Ascending aorta (tissue), 2 donors: ENCODE results near the gene PPP1R16B. TPM values are rescaled to one million over a fixed set of nuclear protein-coding genes. Genes with fewer than 3 reads are reported as not detected.
A peak's percentile ranks its signal among the peaks of the same experiment; 100 is the strongest.
"Not testable (repeated sequence)": the region's sequence is repeated elsewhere in the genome, so short reads cannot be mapped to it uniquely, and the experiment has no call there.

Source experiments
- DNase-seq, 2 donors: peaks; one replicate each; pipeline ENCODE4 v3.0.0-alpha.2; 2019; ENCODE audit warnings: low spot score in 2 of 2
- H3K27ac ChIP-seq, 2 donors: fragments of 200-600 bp; sonication (generic); one replicate each; pipeline ENCODE4 v1.5.1; 2016 to 2017; ENCODE audit warnings: mild to moderate bottlenecking in 1 of 2
- H3K27me3 ChIP-seq: fragments of 200-600 bp; sonication (generic); one replicate; pipeline ENCODE4 v1.5.1; 2017
- H3K36me3 ChIP-seq, 2 donors: fragments of 200-600 bp; sonication (generic); one replicate each; pipeline ENCODE4 v1.5.1; 2016
- H3K4me1 ChIP-seq, 2 donors: fragments of 200-600 bp; sonication (generic); one replicate each; pipeline ENCODE4 v1.5.1; 2016 to 2017; ENCODE audit warnings: mild to moderate bottlenecking in 1 of 2
- H3K4me3 ChIP-seq, 2 donors: fragments of 200-600 bp; sonication (generic); one replicate each; pipeline ENCODE4 v1.5.1; 2016 to 2017; ENCODE audit warnings: mild to moderate bottlenecking in 1 of 2
- H3K9me3 ChIP-seq, 2 donors: fragments of 200-600 bp; sonication (generic); one replicate each; pipeline ENCODE4 v1.5.1; 2016
- intact Hi-C: fragments of 100-400 bp; cut with DNase I; formaldehyde crosslinking; loops from one replicate; pipeline ENCODE4 v1.15.1; 2023
- total RNA-seq: library from RNA; depleted of rRNA; stranded (reverse); fragments of >200 nt; gene quantifications from one replicate; pipeline ENCODE4 v1.1.0, GENCODE V29; 2016
- TF ChIP-seq, protein P1 (sequence below), 3 experiments: fragments of 200-600 bp in 2 of 3; fragments of 450-650 bp in 1 of 3; sonication (generic) in 2 of 3; IDR thresholded peaks; one replicate each; pipeline ENCODE4 v1.5.1; 2016 to 2019; ENCODE audit warnings: antibody characterized with exemption in 3 of 3, mild to moderate bottlenecking in 1 of 3, moderate library complexity in 1 of 3

The PPP1R16B gene
- total RNA-seq, 1 donor from 2014 or later: 26.4 TPM

DNA sequence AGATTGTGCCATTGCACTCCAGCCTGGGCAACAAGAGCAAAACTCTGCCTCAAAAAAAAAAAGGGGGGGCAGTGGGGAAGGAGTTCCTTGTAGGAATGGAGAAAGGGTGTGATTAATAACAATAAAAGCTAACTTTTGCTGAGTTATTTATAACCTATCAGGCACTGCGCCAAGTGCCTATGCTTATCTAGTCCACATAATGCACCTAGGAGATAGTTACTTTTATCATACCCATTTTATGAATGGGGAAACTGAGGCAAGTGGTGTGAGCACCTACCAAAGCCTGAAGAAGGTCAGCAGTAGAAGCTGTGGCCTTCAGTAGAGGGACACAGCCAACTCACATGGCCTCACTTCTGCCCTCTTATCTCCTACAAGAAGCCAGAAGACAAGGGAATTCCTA, 13.6 kb upstream of the PPP1R16B start:
- intact Hi-C loops: loop anchor here (5.0 kb wide), 1 partner anchor 145 kb away; no protein-coding TSS in a partner anchor
- TF ChIP-seq, protein P1, sequence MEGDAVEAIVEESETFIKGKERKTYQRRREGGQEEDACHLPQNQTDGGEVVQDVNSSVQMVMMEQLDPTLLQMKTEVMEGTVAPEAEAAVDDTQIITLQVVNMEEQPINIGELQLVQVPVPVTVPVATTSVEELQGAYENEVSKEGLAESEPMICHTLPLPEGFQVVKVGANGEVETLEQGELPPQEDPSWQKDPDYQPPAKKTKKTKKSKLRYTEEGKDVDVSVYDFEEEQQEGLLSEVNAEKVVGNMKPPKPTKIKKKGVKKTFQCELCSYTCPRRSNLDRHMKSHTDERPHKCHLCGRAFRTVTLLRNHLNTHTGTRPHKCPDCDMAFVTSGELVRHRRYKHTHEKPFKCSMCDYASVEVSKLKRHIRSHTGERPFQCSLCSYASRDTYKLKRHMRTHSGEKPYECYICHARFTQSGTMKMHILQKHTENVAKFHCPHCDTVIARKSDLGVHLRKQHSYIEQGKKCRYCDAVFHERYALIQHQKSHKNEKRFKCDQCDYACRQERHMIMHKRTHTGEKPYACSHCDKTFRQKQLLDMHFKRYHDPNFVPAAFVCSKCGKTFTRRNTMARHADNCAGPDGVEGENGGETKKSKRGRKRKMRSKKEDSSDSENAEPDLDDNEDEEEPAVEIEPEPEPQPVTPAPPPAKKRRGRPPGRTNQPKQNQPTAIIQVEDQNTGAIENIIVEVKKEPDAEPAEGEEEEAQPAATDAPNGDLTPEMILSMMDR (IDR thresholded peaks at IDR 0.05): no peak
- H3K27me3 ChIP-seq: no peaks in the 10 kb centered on the region

DNA sequence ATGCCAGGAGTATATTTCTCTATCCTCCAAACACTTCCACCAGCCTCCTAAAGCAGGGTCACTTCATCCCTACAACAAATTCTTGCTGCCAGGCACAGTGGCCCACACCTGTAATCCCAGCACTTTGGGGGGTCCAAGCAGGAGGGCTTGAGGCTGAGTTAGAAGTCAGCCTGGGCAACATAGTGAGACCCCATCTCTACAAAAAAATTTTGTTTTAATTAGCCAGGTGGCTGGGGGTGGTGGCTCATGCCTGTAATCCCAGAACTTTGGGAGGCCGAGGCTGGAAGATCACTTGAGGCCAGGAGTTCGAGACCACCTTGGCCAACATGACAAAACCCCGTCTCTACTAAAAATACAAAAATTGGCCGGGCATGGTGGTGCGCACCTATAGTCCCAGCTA, 11.4 kb upstream of the PPP1R16B start:
- not testable (repeated sequence) for H3K27ac ChIP-seq, DNase-seq, H3K27me3 ChIP-seq, H3K4me1 ChIP-seq, H3K9me3 ChIP-seq, H3K4me3 ChIP-seq, H3K36me3 ChIP-seq
- intact Hi-C loops: loop anchor here (5.0 kb wide), 1 partner anchor 147 kb away; no protein-coding TSS in a partner anchor

More for the DNA sequence above, 13.6 kb upstream of the PPP1R16B start:
- Histone ChIP-seq H3K36me3 (no peaks in the 10 kb centered on the region), H3K9me3 (no peaks in the 10 kb centered on the region), H3K27ac (no peak overlapping the region), H3K4me1 (no peaks in the 10 kb centered on the region), H3K4me3 (no peak overlapping the region)
- no peak for DNase-seq

DNA sequence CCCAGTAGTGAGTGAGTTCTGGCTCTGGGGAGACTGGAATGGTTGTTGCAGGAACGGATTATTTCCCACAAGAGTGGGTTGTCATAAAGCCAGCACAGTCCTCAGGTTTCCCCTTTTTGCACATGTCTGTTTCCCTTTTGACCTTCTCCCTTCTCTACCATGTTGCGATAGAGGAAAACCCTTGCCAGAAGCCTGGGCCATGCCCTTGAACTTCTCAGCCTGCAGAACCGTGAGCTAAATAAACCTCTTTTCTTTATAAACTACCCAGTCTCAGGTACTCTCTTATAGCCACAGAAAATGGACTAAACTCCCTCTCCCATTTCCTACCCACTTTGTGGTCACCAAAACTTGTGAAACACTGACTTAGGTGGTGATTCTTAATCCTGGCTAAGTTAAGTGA, 7.2 kb upstream of the PPP1R16B start:
- no peak for DNase-seq

DNA sequence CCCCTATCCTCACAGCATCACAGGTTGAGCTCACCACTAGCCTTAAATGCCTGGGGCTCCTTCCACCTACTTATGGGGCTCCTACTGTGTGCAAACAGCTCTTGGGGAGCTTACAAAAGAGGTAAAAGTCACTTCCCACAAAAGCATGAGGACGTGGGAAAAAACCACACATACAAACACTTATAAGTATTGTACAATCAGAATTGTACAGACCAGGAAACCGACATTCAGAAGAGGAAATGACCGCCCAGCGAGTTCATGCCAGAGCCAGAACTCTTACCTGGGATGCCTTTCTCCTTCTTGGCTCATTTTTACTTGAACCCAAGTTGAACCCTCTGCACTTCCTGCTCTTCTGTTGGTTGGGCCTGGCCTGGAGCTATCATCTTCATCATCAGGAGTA, 6.3 kb upstream of the PPP1R16B start:
- H3K27ac ChIP-seq: no peak overlapping the region
- no peaks in the 10 kb centered on the region for H3K36me3 ChIP-seq
- no peak overlapping the region for H3K4me3 ChIP-seq
- H3K4me1 ChIP-seq: no peaks in the 10 kb centered on the region
- H3K27me3 ChIP-seq: no peaks in the 10 kb centered on the region
- H3K9me3 ChIP-seq: no peaks in the 10 kb centered on the region
- TF ChIP-seq, protein P1 (IDR thresholded peaks at IDR 0.05): no peak
- intact Hi-C loops: no loop called here
- no peak for DNase-seq

More for the DNA sequence above, 7.2 kb upstream of the PPP1R16B start:
- TF ChIP-seq, protein P1 (IDR thresholded peaks at IDR 0.05): no peak
- no peaks in the 10 kb centered on the region for H3K36me3 ChIP-seq
- intact Hi-C loops: no loop called here
- H3K9me3 ChIP-seq: no peaks in the 10 kb centered on the region
- no peak overlapping the region for H3K27ac ChIP-seq
- no peaks in the 10 kb centered on the region for H3K27me3 ChIP-seq
- H3K4me1 ChIP-seq: no peaks in the 10 kb centered on the region
- no peak overlapping the region for H3K4me3 ChIP-seq

DNA sequence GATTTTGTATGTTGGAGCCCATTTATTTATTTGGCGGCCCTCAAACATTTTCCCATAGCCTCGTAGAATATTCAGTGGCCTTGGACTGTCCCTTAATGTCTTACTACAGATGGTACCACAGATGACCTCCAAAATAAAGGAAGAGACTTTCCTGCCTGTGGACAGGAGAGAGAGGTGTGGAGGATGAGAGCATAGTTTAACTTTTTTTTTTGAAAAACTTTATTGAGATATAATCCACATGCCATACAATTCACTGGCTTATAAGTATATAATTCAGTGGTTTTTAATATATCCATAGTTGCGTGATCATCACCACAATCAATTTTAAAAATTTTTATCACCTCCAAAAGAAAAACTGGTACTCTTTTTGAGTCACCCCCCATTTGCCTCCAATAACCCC, 4.6 kb upstream of the PPP1R16B start:
- DNase-seq: no peak
- intact Hi-C loops: no loop called here
- no peak overlapping the region for H3K4me3 ChIP-seq

DNA sequence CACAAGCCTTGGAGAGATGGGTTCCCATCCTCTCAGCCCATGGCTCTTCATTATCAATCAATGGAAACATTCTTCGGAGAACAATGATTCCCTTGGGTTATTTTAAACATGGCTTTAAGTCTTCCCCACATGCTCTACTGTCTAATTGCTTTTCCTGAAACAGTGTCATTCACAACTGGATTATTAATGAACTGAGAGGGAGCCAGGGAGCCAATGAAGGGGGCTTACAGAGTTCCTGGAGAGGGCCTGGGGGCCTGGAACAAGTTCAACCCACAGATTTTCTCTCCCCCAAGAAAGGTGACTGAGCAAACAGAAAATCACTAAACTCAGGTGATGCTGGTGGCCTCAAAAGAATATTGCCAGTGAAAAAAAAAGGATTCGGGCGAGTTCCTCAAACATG, 1.3 kb upstream of the PPP1R16B start:
- TF ChIP-seq, protein P1 (IDR thresholded peaks at IDR 0.05): no peak
- Histone ChIP-seq H3K4me1 (peaks cover 0 to 8% of the 10 kb centered on the region in 2 donors), H3K4me3 (no peak overlapping the region), H3K27ac (no peak overlapping the region), H3K27me3 (peaks cover 7% of the 10 kb centered on the region), H3K9me3 (no peaks in the 10 kb centered on the region), H3K36me3 (no peaks in the 10 kb centered on the region)
- intact Hi-C loops: no loop called here
- DNase-seq: peak in 1 of 2 donors; percentile 5

More for the DNA sequence above, 4.6 kb upstream of the PPP1R16B start:
- TF ChIP-seq, protein P1 (IDR thresholded peaks at IDR 0.05): no peak
- no peaks in the 10 kb centered on the region for H3K36me3 ChIP-seq
- no peak overlapping the region for H3K27ac ChIP-seq
- no peaks in the 10 kb centered on the region for H3K4me1 ChIP-seq
- H3K27me3 ChIP-seq: peaks cover 2% of the 10 kb centered on the region
- no peaks in the 10 kb centered on the region for H3K9me3 ChIP-seq
